Measurements from ENCODE around the gene IDH3G.

DNA sequence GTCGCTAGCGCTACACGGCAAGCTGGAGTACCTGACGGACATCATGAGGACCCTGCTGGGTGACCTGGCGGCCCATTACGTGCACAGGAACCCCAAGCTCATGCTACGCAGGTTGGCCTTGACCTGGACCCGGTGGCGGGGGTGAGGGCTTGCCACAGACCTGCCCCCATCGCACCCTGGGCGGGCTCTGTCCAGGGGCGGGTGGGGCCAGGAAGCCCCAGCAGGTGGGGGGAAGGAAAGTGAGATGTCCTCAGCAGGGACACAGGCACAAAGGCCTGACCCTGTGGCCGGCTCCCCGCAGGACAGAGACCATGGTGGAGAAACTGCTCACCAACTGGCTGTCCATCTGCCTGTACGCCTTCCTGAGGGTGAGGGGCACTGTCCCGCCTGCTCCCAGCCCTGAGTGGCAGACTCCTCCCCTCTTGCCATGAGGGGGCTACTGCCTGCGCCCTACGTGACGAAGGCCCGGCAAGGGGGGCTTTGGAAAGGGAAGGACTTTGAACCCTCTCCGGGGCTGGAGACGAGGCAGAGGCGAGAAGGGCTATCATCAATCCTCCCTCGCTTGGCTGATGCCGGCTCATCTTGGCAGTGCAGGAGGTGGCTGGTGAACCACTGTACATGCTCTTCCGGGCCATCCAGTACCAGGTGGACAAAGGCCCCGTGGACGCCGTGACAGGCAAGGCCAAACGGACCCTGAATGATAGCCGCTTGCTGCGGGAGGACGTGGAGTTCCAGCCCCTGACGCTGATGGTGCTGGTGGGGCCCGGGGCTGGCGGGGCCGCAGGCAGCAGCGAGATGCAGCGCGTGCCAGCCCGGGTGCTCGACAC lies 18.7 kb downstream of the IDH3G start:
- TF ChIP-seq, protein P1, sequence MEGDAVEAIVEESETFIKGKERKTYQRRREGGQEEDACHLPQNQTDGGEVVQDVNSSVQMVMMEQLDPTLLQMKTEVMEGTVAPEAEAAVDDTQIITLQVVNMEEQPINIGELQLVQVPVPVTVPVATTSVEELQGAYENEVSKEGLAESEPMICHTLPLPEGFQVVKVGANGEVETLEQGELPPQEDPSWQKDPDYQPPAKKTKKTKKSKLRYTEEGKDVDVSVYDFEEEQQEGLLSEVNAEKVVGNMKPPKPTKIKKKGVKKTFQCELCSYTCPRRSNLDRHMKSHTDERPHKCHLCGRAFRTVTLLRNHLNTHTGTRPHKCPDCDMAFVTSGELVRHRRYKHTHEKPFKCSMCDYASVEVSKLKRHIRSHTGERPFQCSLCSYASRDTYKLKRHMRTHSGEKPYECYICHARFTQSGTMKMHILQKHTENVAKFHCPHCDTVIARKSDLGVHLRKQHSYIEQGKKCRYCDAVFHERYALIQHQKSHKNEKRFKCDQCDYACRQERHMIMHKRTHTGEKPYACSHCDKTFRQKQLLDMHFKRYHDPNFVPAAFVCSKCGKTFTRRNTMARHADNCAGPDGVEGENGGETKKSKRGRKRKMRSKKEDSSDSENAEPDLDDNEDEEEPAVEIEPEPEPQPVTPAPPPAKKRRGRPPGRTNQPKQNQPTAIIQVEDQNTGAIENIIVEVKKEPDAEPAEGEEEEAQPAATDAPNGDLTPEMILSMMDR (IDR thresholded peaks at IDR 0.05): no peak
- no peak for TF ChIP-seq EZH2 (IDR thresholded peaks at IDR 0.05)
- no peak for TF ChIP-seq EZH2phosphoT487 (IDR thresholded peaks at IDR 0.05)

All from neural progenitor cell (in vitro differentiated cells).